Middle frontal gyrus (tissue), 1 donor: ENCODE results near the gene FBXL15.
A peak's percentile ranks its signal among the peaks of the same experiment; 100 is the strongest.

Experiments used
- DNase-seq: peaks from one replicate; pipeline ENCODE4 v3.0.0-alpha.2; 2015; ENCODE audit warnings: low spot score; ENCODE audit errors: extremely low spot score

Gene FBXL15

GRCh38 chr10:102425444-102425843 is 4.8 kb downstream of the FBXL15 start:
- no peak for DNase-seq

DNA sequence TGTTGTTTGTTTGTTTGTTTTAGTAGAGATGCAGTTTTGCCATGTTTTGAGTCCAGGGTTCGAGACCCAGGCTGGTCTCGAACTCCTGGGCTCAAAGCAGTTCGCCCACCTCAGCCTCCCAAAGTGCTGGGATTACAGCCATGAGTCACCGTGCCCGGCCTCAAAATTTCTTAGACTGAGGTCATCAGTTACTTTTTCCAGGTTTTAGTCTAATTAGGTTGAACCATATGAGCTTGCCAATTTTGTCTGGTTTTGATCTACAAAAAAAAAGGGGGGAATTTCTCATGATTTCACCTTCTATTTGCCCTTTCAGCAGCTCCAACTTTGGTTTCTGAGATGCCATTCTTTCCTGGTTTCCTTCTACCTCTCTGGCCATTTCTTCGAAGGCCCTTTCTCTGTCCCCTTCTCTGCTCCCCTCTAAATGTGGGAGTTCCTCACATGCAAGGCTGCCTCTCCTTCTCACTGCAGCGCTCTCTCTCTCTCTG is 6.2 kb downstream of the FBXL15 start:
- DNase-seq, result no peak

DNA sequence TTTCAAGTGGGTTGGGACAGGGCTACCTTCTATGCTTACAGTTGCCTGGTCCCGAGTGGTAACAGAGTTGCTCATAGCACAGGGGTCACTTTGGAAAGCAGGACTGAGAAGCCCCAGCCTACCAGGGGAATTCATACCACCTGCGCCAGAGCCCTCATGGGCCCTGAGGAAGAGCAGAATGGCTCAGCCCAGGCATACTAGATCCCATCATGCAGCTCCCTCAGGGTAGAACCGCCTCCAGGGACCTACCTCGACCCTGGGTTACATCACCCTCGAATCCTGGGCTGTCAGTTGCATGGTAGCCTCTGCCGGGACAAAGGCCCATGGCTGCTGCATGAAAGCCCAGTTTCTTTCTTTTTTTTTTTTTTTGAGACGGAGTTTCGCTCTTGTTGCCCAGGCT is 8.8 kb downstream of the FBXL15 start:
- DNase-seq, result no peak

GRCh38 chr10:102431452-102432124 is 11.0 kb downstream of the FBXL15 start:
- no peak for DNase-seq

DNA sequence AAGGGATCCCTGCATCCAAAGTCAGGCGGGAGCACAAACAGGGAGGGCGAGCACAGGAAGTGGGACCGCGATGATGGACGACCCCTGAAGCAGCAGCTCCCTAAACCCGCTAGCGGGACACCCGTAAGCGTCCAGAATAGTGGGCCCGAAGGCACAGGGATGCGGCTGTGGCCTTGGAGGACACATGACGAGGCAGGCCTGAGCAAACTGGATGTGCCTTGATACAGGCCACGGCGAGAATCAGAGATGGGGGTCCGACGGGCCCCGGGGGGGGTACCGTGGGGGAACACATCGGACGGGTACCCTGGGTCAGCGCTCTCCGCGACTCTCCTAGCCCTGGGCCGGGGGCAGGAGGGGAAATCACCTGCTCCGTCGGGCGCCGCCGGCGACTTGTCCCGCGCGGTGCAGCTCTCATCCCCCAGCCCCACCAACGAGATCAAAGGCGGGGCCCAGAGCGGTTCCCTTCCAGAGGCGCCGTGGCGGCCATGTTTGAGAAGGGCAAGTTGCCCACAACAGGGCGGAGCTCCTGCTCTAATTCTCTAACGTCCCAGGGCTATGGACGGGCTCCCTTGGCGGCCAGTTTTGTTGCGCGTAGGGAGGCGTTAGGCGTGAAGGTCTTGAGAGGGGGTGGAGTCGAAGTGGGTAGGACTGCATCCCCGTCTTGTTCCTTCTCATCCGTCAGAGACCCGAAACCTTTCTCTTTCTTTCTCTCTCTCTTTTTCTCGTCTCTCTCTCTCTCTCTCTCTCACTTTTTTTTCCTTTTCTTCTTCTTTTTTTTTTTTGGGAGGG is 11.7 kb downstream of the FBXL15 start, which contains the start of gene CUEDC2:
Gene CUEDC2, minus strand, starts transcription at position 413 of the 789 bp plus-strand sequence. CDS start 7,386 bp downstream, outside the sequence.
- peak; percentile 96 for DNase-seq

DNA sequence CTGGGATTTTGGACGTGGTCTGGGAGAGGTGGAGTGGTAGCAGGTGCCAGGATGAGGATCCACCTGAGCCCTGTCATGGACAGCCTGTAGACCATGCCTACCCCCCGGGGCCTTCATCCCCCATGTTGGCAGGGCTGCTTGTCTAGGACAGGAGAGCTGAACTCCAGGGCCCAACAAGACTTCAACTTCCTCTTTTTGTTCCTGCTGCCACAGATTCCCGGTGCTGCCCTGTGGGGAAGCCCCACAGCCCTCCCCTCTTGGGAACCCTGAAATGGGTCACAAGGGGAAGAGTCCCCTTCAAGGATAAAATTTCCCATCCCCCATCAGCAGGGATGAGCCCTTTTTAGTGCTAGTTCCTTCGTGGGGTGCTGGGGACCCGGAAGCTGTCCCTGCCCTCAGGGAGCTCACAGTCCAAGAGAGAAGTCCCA is 13.0 kb downstream of the FBXL15 start:
- DNase-seq, result no peak

DNA sequence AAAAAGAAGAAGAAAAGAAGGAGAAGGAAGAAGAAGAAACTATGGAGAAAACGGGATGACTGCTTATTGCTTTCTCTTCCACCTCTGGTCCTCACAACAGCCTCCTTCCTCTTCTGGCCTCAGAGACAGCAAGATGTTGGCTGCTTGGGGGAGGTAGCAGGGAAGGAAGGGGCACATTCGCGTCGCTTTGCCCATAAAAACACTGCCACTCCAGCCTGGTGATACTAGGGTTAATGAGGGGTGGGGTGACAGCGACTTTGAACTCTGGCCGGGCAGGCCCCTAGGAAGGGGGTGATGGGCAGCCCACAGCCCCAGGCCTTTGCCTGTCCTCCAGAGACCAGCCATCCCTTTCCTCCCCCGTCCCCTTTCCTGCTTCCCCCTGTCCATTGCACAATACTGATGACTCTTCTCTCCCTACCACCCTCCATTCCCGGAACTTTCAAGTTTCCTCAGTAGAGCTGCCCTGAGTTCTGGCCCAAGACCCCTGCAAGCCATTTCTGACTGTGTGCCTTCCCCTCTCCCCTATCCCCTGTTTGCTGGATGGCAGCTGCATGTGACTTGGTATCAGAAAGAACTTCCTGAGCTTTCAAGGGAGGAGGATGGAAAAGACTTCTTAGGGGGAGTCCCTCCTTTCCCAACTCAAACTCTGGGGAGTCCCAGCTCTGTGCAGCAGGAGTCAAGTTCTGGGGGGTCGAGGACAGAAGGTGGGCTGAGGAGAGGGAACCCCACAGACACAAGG is 13.9 kb downstream of the FBXL15 start:
- no peak for DNase-seq

- DNase-seq, result no peak
Observed at GRCh38 chr10:102435133-102435497, 14.5 kb downstream of the FBXL15 start.

DNA sequence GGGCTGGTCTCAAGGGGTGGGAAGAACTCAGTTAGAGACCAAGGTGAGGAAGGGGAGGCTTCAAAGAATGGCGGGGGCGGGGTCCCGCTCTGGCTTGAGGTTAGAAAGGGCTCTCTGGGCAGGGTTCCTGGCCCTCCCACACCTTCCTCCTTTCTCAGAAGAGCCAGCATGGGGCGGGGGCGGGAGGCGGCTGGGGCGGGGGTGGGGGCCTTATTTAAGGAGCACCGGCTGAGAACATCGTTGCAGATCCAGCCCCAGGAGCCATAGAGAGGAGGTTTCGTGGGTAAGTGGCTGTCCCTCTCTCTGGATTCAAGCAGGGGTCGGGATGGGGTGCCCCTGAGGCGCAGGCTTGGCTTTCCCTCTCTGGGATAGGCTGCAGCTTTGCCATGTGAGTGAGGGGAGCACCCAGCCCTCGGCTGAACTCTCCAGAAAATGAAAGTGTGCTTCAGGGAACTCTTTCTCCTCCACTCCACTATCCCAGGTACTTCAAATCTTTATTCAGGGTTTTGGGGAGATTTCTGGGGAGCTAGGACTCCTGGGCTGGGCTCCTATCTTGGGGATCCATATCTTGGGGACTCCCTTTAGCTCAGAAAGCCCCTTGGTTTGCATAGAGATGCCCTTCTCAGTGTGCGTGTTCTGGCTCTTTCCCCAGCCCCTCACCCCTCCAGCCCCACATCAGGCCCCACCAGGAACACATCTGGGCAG is 15.0 kb downstream of the FBXL15 start:
- no peak for DNase-seq

GRCh38 chr10:102436312-102436711 is 15.7 kb downstream of the FBXL15 start:
- DNase-seq, result no peak

GRCh38 chr10:102437515-102437914 is 16.9 kb downstream of the FBXL15 start:
- no peak for DNase-seq

DNA sequence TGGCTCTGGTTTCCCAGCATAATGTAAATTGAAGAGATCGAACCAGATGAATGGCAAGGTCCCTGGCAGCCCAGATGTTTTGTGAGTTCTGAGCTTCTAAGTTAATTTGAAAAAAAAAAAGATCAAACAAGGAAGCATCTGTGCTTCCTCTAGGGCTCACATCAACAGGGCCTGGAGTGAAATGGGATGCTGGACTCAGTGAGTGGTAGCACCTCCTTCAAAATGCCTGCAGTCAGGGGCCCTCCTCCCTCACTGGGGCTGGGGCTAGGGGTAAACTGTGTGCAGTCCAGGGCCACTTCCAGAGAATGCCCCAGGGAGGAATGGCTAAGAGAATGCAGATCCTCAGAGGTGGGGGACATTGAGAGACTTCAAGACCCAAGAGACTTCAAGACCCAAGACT is 17.7 kb downstream of the FBXL15 start:
- no peak for DNase-seq

GRCh38 chr10:102444851-102445250 is 24.2 kb downstream of the FBXL15 start:
- no peak for DNase-seq

DNA sequence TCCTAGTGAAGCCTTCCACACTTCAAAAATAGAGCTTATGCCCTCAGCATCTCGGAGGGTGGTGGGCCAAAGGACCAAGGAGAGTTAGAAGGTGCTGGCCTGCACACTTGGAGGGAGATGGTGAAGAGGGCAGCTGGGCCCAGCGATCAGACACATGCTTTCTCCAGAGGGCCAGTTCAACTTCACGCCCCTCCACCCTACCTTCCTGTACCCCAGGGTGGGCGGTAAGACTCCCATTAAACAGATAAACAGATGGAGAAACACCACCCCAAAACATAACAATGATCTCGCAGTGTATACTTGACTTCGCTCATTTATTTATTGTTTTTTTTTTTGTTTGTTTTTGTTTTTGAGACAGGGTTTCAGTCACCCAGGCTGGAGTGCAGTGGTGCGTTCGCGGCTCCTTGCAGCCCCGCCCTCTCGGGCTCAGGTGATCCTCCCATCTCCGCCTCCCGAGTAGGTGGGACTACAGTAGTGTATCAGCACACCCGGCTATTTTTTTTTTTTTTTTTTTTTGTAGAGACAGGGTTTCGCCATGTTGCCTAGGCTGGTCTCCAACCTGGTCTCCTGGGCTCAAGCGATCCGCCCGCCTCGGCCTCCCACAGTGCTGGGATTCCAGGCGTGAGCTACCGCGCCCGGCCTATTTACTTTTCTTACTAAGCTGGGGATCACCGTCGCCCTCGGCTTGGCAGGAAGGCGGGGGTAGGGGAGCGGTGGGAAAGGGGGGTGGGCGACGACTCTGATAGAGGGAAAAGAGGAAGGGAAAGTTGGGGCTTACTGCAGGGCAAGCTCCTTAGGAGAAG is 28.9 kb downstream of the FBXL15 start:
- no peak for DNase-seq

DNA sequence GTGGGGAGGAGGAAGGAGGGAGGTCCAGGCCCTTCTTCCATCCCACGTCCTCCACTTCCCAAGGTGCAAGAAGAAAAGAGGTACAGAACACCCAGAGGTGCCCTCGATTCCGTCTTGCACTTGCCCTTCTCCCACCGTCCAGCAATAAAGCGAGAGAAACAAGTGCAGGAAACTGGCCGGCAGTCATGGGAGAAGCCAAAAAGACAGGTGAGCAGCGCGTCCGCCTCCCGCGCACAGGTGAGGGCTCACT is 29.4 kb downstream of the FBXL15 start:
- DNase-seq, result no peak

DNA sequence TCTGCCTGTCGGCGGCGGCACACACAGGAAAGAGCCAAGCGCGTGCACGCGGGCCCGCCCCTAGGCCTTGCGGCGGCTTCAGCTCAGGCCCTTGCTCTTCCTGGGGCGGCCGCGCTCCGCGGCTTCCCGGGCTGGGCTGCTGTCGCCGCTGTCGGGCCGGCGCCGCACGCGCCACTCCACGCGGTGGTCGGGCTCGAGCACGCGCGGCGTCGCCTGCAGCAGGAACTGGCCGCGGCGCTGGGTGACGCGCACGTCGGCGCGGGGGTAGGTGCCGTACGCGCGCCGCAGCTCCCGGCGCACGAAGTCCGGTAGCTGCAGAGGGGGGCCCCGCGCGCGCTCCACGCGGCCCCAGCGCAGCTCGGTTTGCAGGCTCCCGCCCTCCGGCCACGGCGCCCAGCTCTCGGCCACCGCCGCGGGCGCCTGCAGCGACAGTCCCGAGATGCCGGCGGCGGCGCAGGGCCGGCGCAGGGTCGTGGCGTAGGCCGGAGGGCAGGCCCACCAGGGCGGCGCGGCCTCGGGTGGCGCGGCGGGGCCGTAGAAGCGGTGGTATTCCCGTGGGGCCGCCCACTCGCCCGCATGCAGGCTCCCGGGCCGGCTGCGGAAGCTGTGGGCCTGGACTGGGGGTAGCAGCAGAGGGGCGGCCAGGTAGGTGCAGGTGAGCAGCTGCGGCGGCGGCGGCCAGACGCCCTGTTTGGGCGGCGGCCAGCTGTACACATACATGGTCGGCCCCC is 29.9 kb downstream of the FBXL15 start:
- DNase-seq, result peak; percentile 85

GRCh38 chr10:102451105-102451969 is 30.7 kb downstream of the FBXL15 start, which contains the start of gene C10orf95:
Gene C10orf95, minus strand, starts transcription at chr10:102451543. Its CDS starts 450 bp downstream, at chr10:102451093.
- no peak for DNase-seq

DNA sequence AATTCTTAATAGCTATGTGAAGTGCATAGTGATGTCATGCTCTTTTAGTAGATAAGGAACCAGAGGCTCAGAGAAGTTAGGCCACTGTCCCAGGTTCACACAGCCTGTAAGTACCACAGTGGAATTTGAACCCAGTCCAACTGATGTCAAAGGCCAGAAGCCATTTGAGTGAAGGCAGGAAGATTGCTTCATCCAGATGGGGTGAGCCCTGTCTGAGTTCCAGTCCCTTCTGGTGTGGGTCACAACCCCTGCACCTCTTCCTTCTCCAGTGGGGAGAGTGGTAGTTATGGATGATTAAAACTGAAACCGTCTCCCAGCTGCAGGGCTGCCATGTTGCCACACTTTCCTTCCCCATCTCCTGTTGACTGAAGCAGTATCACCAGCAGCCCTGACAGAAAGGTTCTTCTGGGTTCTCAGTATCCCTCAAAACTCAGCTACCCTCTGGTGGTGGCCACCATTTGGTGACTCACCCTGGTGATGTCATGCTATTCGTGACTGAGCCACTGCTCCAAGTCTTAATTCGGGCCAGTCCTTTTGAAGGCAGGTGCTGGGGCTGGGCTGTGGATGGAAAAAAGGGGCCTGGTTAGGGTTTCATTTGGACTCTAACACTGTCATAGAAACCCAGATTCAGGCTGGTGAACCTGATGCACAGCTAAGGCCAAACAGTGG is 32.2 kb downstream of the FBXL15 start:
- no peak for DNase-seq
